ENCODE measurements around the gene MVB12B. TPM values are rescaled to one million over a fixed set of nuclear protein-coding genes. Genes with fewer than 3 reads are reported as not detected.

Gene MVB12B
- total RNA-seq, 4 donors from 2014 or later = 15.7 to 27.3 (median 22.7) TPM

- peaks cover 13 to 21% of the 10 kb centered on the region in 2 donors for H3K9me3 ChIP-seq
- DNase-seq = no peak
- H3K4me1 ChIP-seq = peaks cover 6 to 31% (median 14%) of the 10 kb centered on the region in 4 donors
- no peak overlapping the region for H3K27ac ChIP-seq
- in situ Hi-C loops (cut with MboI; ENCODE audit: low pct_ligation_motif_present in 1 of 4, low pct_unique_long_range_greater_than_20kb in 1 of 4, low sequenced_read_pairs in 3 of 4) (no loop called here), intact Hi-C loops (cut with DNase I; ENCODE audit: low total_unique reads) (no loop called here)
- no peaks in the 10 kb centered on the region for H3K27me3 ChIP-seq
- no peak for TF ChIP-seq POLR2AphosphoS5 (IDR thresholded peaks at IDR 0.05)
- 38 to 71% methylated on average over 1 of the region's 1 CpG for WGBS, 2 donors (ENCODE audit: low coverage in 1 of 2)
- no peak overlapping the region for H3K4me3 ChIP-seq
- H3K36me3 ChIP-seq = no peaks in the 10 kb centered on the region
Measured at GRCh38 chr9:126357074-126357473, 30.4 kb downstream of the MVB12B start.

GRCh38 chr9:126360073-126360472, 33.4 kb downstream of the MVB12B start:
- DNase-seq = no peak
- intact Hi-C loops (cut with DNase I; ENCODE audit: low total_unique reads) = loop anchor here (5.0 kb wide), 1 partner anchor 377 kb away; no protein-coding TSS in a partner anchor
- Histone ChIP-seq H3K4me1 (peaks cover 4 to 27% (median 16%) of the 10 kb centered on the region in 4 donors), H3K27ac (no peak overlapping the region), H3K9me3 (peaks cover 19 to 26% of the 10 kb centered on the region in 2 donors), H3K27me3 (no peaks in the 10 kb centered on the region), H3K36me3 (no peaks in the 10 kb centered on the region), H3K4me3 (no peak overlapping the region)
- in situ Hi-C loops (cut with MboI; ENCODE audit: low pct_ligation_motif_present in 1 of 4, low pct_unique_long_range_greater_than_20kb in 1 of 4, low sequenced_read_pairs in 3 of 4) = no loop called here
- TF ChIP-seq POLR2AphosphoS5 (IDR thresholded peaks at IDR 0.05) (no peak), EP300 (IDR thresholded peaks at IDR 0.05; ENCODE audit: low read depth) (no peak), POLR2A (IDR thresholded peaks at IDR 0.05) (no peak)
- TF ChIP-seq, protein P1, sequence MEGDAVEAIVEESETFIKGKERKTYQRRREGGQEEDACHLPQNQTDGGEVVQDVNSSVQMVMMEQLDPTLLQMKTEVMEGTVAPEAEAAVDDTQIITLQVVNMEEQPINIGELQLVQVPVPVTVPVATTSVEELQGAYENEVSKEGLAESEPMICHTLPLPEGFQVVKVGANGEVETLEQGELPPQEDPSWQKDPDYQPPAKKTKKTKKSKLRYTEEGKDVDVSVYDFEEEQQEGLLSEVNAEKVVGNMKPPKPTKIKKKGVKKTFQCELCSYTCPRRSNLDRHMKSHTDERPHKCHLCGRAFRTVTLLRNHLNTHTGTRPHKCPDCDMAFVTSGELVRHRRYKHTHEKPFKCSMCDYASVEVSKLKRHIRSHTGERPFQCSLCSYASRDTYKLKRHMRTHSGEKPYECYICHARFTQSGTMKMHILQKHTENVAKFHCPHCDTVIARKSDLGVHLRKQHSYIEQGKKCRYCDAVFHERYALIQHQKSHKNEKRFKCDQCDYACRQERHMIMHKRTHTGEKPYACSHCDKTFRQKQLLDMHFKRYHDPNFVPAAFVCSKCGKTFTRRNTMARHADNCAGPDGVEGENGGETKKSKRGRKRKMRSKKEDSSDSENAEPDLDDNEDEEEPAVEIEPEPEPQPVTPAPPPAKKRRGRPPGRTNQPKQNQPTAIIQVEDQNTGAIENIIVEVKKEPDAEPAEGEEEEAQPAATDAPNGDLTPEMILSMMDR (IDR thresholded peaks at IDR 0.05) = no peak
- 79 to 100% methylated on average over 1 of the region's 1 CpG for WGBS, 2 donors (ENCODE audit: low coverage in 1 of 2)

DNA sequence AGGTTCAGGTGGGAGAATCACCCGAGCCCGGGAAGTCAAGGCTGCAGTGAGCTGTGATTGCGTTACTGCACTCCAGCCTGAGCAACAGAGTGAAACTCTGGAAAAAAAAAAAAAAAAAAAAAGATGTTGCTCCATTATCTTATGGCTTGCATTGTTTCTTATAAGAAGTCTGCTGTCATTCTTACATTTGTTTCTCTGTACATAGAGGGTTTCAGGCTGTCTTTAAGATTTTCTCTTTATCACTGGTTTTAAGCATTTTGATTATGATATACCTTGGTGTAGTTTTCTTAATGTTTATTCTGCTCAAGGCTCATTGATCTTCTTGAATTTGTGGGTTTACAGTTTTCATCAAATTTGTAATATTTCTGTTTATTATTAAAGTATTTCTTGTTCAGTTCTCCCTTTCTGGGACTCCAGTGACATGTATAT, 35.2 kb downstream of the MVB12B start:
- intact Hi-C loops (cut with DNase I; ENCODE audit: low total_unique reads) (loop anchor here (5.0 kb wide), 1 partner anchor 375 kb away; no protein-coding TSS in a partner anchor), in situ Hi-C loops (cut with MboI; ENCODE audit: low pct_ligation_motif_present in 1 of 4, low pct_unique_long_range_greater_than_20kb in 1 of 4, low sequenced_read_pairs in 3 of 4) (no loop called here)
- H3K27ac ChIP-seq = peak overlapping the region in 2 of 4 donors; percentile 77 to 79
- DNase-seq = no peak
- no peaks in the 10 kb centered on the region for H3K27me3 ChIP-seq
- TF ChIP-seq POLR2AphosphoS5 (IDR thresholded peaks at IDR 0.05) = no peak
- TF ChIP-seq POLR2A (IDR thresholded peaks at IDR 0.05) = no peak
- no peak for TF ChIP-seq EP300 (IDR thresholded peaks at IDR 0.05; ENCODE audit: low read depth)
- TF ChIP-seq, protein P1 (IDR thresholded peaks at IDR 0.05) = no peak
- no peak overlapping the region for H3K4me3 ChIP-seq
- peaks cover 19 to 26% of the 10 kb centered on the region in 2 donors for H3K9me3 ChIP-seq
- WGBS, 2 donors (ENCODE audit: low coverage in 1 of 2) = 93% methylated on average over 3 of the region's 3 CpGs; no CpG with 5 or more reads in 1 of the 2 donors
- H3K36me3 ChIP-seq = no peaks in the 10 kb centered on the region
- peaks cover 15 to 38% (median 26%) of the 10 kb centered on the region in 4 donors for H3K4me1 ChIP-seq

DNA sequence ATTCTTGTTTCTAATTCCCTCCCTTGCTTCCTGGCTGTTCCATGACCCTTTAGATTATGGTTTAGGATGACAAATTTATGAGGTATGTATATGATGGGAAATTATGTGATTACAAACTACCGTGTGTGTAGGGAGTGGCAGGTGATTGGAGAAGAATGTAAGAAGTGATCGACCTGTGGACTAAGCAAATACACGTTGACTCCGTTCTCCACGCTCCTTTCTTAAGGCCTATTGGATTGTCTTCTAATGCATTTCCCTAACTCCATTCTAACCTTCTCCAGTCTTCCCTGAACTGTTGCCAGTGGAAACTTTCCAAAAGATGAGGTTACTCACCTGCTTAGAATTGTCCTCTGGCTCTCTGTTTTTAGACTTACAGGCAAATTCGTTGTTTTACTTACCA, 36.6 kb downstream of the MVB12B start:
- Histone ChIP-seq H3K36me3 (no peaks in the 10 kb centered on the region), H3K4me3 (no peak overlapping the region), H3K9me3 (peaks cover 19 to 26% of the 10 kb centered on the region in 2 donors), H3K4me1 (peaks cover 27 to 53% (median 37%) of the 10 kb centered on the region in 4 donors), H3K27ac (peak overlapping the region; percentile 74 to 79 (median 76)), H3K27me3 (no peaks in the 10 kb centered on the region)
- DNase-seq = peak; percentile 37
- intact Hi-C loops (cut with DNase I; ENCODE audit: low total_unique reads) (loop anchor here (5.0 kb wide), 1 partner anchor 374 kb away; no protein-coding TSS in a partner anchor), in situ Hi-C loops (cut with MboI; ENCODE audit: low pct_ligation_motif_present in 1 of 4, low pct_unique_long_range_greater_than_20kb in 1 of 4, low sequenced_read_pairs in 3 of 4) (no loop called here)
- TF ChIP-seq POLR2A (IDR thresholded peaks at IDR 0.05) (no peak), POLR2AphosphoS5 (IDR thresholded peaks at IDR 0.05) (peak in 2 of 3 donors; percentile 39 to 78), EP300 (IDR thresholded peaks at IDR 0.05; ENCODE audit: low read depth) (no peak)
- TF ChIP-seq, protein P1 (IDR thresholded peaks at IDR 0.05) = no peak
- WGBS, 2 donors (ENCODE audit: low coverage in 1 of 2) = 69 to 82% methylated on average over 6 of the region's 6 CpGs
